SK-N-SH treated with all-trans-retinoic acid at 6 μM for 48 hours (cell line): ENCODE results near the gene TYW1B.
"Not testable (repeated sequence)": the region's sequence is repeated elsewhere in the genome, so short reads cannot be mapped to it uniquely, and the experiment has no call there.

ENCODE experiments used
- BACH2 ChIP-seq: fragments of 250-450 bp; sonication (Bioruptor Pico); IDR thresholded peaks from 2 replicates; pipeline ENCODE4 v1.9.0; 2021; ENCODE audit warnings: mild to moderate bottlenecking, borderline replicate concordance
- CSDC2 ChIP-seq: fragments of 250-450 bp; sonication (Bioruptor Pico); IDR thresholded peaks from 2 replicates; pipeline ENCODE4 v1.5.0; 2020; ENCODE audit warnings: mild to moderate bottlenecking, moderate library complexity
- ESRRG ChIP-seq: fragments of 250-450 bp; sonication (Bioruptor Pico); IDR thresholded peaks from 2 replicates; pipeline ENCODE4 v1.6.1; 2021; ENCODE audit warnings: mild to moderate bottlenecking
- RARB ChIP-seq: fragments of 250-450 bp; sonication (Bioruptor Pico); IDR thresholded peaks from 2 replicates; pipeline ENCODE4 v1.8.0; 2021; ENCODE audit warnings: mild to moderate bottlenecking, moderate library complexity
- TCF4 ChIP-seq: fragments of 250-450 bp; sonication (Bioruptor Pico); IDR thresholded peaks from 2 replicates; pipeline ENCODE4 v1.8.0; 2021; ENCODE audit warnings: mild to moderate bottlenecking, moderate library complexity, borderline replicate concordance
- ZFP3 ChIP-seq: fragments of 250-450 bp; sonication (Bioruptor Pico); IDR thresholded peaks from 2 replicates; pipeline ENCODE4 v1.5.0; 2020; ENCODE audit warnings: mild to moderate bottlenecking, moderate library complexity
- TF ChIP-seq, protein P1 (sequence below): fragments of 250-450 bp; sonication (Bioruptor Pico); IDR thresholded peaks from 2 replicates; pipeline ENCODE4 v1.8.0; 2020; ENCODE audit warnings: mild to moderate bottlenecking, moderate library complexity, borderline replicate concordance

- not testable (repeated sequence) for TF ChIP-seq CSDC2; TCF4 (CRISPR knock-in tag); ZFP3 (CRISPR knock-in tag); RARB; BACH2 (CRISPR knock-in tag); ESRRG (CRISPR knock-in tag)
- TF ChIP-seq, protein P1, sequence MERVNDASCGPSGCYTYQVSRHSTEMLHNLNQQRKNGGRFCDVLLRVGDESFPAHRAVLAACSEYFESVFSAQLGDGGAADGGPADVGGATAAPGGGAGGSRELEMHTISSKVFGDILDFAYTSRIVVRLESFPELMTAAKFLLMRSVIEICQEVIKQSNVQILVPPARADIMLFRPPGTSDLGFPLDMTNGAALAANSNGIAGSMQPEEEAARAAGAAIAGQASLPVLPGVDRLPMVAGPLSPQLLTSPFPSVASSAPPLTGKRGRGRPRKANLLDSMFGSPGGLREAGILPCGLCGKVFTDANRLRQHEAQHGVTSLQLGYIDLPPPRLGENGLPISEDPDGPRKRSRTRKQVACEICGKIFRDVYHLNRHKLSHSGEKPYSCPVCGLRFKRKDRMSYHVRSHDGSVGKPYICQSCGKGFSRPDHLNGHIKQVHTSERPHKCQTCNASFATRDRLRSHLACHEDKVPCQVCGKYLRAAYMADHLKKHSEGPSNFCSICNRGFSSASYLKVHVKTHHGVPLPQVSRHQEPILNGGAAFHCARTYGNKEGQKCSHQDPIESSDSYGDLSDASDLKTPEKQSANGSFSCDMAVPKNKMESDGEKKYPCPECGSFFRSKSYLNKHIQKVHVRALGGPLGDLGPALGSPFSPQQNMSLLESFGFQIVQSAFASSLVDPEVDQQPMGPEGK (CRISPR knock-in tag): not testable (repeated sequence)
Observed at GRCh38 chr7:72739716-72740115, 88.3 kb downstream of the TYW1B start.
